HCT116 (cell line): ENCODE measurements around the gene KSR1.

ENCODE experiments used
- YY1 ChIP-seq: IDR thresholded peaks from 2 replicates; pipeline ENCODE4 v1.6.1; 2011; ENCODE audit warnings: low read length, low read depth, moderate library complexity, mild to moderate bottlenecking; ENCODE audit not compliant: insufficient replicate concordance; ENCODE audit errors: extremely low read depth
- TF ChIP-seq, protein P1 (sequence below), 3 experiments: fragments of 200-600 bp in 1 of 3; sonication (generic) in 1 of 3; IDR thresholded peaks in 2 of 3; conservative IDR thresholded peaks in 1 of 3; 2 replicates each; pipeline ENCODE4 v1.5.1; 2012 to 2017; ENCODE audit warnings: low read depth in 2 of 3, low read length in 2 of 3, antibody characterized with exemption in 1 of 3, borderline replicate concordance in 1 of 3, control low read depth in 1 of 3, mild to moderate bottlenecking in 1 of 3, mixed read lengths in 1 of 3, mixed run types in 1 of 3, moderate library complexity in 1 of 3; ENCODE audit not compliant: insufficient read depth in 1 of 3

DNA sequence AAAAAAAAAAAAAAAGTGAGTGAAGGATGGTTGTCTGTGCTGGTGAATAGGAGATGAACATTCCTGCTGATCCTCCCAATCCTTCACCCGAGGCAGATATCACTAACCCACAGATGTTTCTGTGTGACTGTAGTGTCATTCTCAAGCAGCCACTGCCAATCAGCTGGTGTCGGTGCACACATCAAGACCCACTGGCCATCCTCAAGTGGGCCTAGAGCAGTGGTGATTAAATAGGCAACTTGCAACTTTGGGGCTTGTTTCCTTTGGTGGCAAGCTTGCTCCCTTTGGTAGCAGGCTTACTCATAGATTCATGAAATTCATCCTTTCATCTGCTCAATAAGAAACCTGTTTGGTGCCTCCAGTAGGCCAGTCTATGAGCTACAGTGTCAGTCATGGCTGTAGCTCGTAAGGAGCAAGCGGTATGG, 123.7 kb downstream of the KSR1 start:
- TF ChIP-seq, protein P1, sequence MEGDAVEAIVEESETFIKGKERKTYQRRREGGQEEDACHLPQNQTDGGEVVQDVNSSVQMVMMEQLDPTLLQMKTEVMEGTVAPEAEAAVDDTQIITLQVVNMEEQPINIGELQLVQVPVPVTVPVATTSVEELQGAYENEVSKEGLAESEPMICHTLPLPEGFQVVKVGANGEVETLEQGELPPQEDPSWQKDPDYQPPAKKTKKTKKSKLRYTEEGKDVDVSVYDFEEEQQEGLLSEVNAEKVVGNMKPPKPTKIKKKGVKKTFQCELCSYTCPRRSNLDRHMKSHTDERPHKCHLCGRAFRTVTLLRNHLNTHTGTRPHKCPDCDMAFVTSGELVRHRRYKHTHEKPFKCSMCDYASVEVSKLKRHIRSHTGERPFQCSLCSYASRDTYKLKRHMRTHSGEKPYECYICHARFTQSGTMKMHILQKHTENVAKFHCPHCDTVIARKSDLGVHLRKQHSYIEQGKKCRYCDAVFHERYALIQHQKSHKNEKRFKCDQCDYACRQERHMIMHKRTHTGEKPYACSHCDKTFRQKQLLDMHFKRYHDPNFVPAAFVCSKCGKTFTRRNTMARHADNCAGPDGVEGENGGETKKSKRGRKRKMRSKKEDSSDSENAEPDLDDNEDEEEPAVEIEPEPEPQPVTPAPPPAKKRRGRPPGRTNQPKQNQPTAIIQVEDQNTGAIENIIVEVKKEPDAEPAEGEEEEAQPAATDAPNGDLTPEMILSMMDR (IDR thresholded peaks at IDR 0.05 in 2 of 3, conservative IDR thresholded peaks at IDR 0.05 in 1 of 3; ENCODE audit: borderline replicate concordance in 1 of 3, insufficient read depth in 1 of 3, low read depth in 2 of 3, low read length in 2 of 3) = no peak
- TF ChIP-seq YY1 = no peak
